Spleen (tissue), 11 donors: ENCODE data around the gene DHRS11. TPM values are rescaled to one million over a fixed set of nuclear protein-coding genes. Genes with fewer than 3 reads are reported as not detected.

Source experiments
- DNase-seq: peaks from one replicate; pipeline ENCODE4 v3.0.0-alpha.2; 2020
- H3K27ac ChIP-seq, 8 donors: fragments of 200-600 bp; sonication (generic) in 7 of 8; 1 replicate in 4 of 8; 2 replicates in 4 of 8; pipeline versions ENCODE4 v1.5.0 to v1.8.0; 2016 to 2021; ENCODE audit warnings: inconsistent platforms in 4 of 8, mild to moderate bottlenecking in 4 of 8, moderate library complexity in 1 of 8
- H3K27me3 ChIP-seq, 7 donors: fragments of 200-600 bp; sonication (generic) in 6 of 7; replicated peaks in 1 of 7; 1 replicate in 4 of 7; 2 replicates in 3 of 7; pipeline versions ENCODE4 v1.5.0 to v1.8.0; 2016 to 2021; ENCODE audit warnings: inconsistent platforms in 3 of 7, mild to moderate bottlenecking in 1 of 7
- H3K36me3 ChIP-seq, 6 donors: fragments of 200-600 bp; sonication (generic) in 5 of 6; 1 replicate in 4 of 6; 2 replicates in 2 of 6; pipeline versions ENCODE4 v1.5.0 to v1.8.0; 2016 to 2021; ENCODE audit warnings: inconsistent platforms in 2 of 6
- H3K4me1 ChIP-seq, 6 donors: fragments of 200-600 bp; sonication (generic) in 5 of 6; 1 replicate in 3 of 6; 2 replicates in 3 of 6; pipeline versions ENCODE4 v1.5.0 to v1.8.0; 2016 to 2021; ENCODE audit warnings: inconsistent platforms in 3 of 6
- H3K4me3 ChIP-seq, 8 donors: fragments of 200-600 bp; sonication (generic) in 7 of 8; 1 replicate in 4 of 8; 2 replicates in 4 of 8; pipeline versions ENCODE4 v1.5.0 to v1.8.0; 2016 to 2021; ENCODE audit warnings: inconsistent platforms in 4 of 8, mild to moderate bottlenecking in 4 of 8, moderate library complexity in 2 of 8
- H3K9me3 ChIP-seq, 8 donors: fragments of 200-600 bp; sonication (generic) in 7 of 8; 1 replicate in 4 of 8; 2 replicates in 4 of 8; pipeline versions ENCODE4 v1.5.0 to v1.8.0; 2016 to 2021; ENCODE audit warnings: inconsistent platforms in 4 of 8
- CTCF ChIP-seq, 11 experiments: fragments of 200-600 bp in 7 of 11; fragments of 450-650 bp in 4 of 11; sonication (generic) in 4 of 11; IDR thresholded peaks in 8 of 11; conservative IDR thresholded peaks in 3 of 11; 1 replicate in 7 of 11; 2 replicates in 4 of 11; pipeline versions ENCODE4 v1.4.0 to v1.8.0; 2016 to 2021; ENCODE audit warnings: antibody characterized with exemption in 11 of 11, inconsistent platforms in 4 of 11, mild to moderate bottlenecking in 1 of 11
- POLR2A ChIP-seq, 3 donors: fragments of 450-650 bp; IDR thresholded peaks; one replicate each; pipeline ENCODE4 v1.5.1; 2017; ENCODE audit warnings: antibody characterized with exemption in 3 of 3, mild to moderate bottlenecking in 1 of 3
- POLR2AphosphoS5 ChIP-seq, 3 donors: sonication (generic); formaldehyde crosslinking; IDR thresholded peaks; one replicate each; pipeline ENCODE4 v1.5.1; 2017; ENCODE audit warnings: antibody characterized with exemption in 3 of 3
- WGBS, 5 donors: extraction: QIAGEN DNeasy Blood & Tissue Kit in 3 of 5; methylation state at CpG; one replicate each; pipeline versions ENCODE4 v1.1.5 to v1.1.7; 2013 to 2018; 5-methylcytosine and 5-hydroxymethylcytosine counted together
- intact Hi-C: fragments of 100-400 bp; cut with DNase I; formaldehyde crosslinking; loops from one replicate; pipeline ENCODE4 v1.15.0; 2023; ENCODE audit warnings: low total_unique reads
- polyA plus RNA-seq, 3 donors: library from polyadenylated mRNA; stranded (reverse); fragments of 200-250 nt; gene quantifications; one replicate each; pipeline ENCODE4 v1.2.1, GENCODE V29; 2013
- total RNA-seq, 7 donors: library from RNA; depleted of rRNA in 3 of 7; stranded (reverse); fragments of >200 nt in 3 of 7; fragmentation: NEBNext Ultra II Directional in 4 of 7; extraction: Animal tissue kit (Norgen Biotek cat#: 25700) in 4 of 7; gene quantifications; one replicate each; pipeline versions ENCODE4 v1.1.0 to v1.2.1, GENCODE V29; 2016 to 2021
- donor health status: healthy with polysubstance abuse.
- donor health status: DM: no; HTN: no; CAD: no; lungs with moderate emphysema.
- donor health status: DM: no; HTN: no; CAD: no.
- donor health status: Bipolar disorder and iron deficiency.
- donor health status: healthy.
- donor health status: DM: no; HTN: no; CAD: no.
- donor health status: DM: yes; HTN: yes; CAD: no.

The DHRS11 gene
- total and polyA plus RNA-seq, 10 donors: 3.9 to 7.8 (median 4.9) TPM

GRCh38 chr17:36546418-36547093 lies 45.1 kb upstream of the DHRS11 start:
- Histone ChIP-seq H3K27ac (peak overlapping the region; percentile 99 to 100 (median 100)), H3K4me1 (peaks cover 51 to 75% (median 70%) of the 10 kb centered on the region in 6 donors), H3K4me3 (peak overlapping the region; percentile 73 to 98 (median 94)), H3K27me3 (no peaks in the 10 kb centered on the region), H3K36me3 (peaks cover 0 to 26% (median 0%) of the 10 kb centered on the region in 6 donors), H3K9me3 (no peaks in the 10 kb centered on the region)
- intact Hi-C loops: no loop called here
- no peak for DNase-seq
- 5 to 8% (median 6%) methylated on average over 7 of the region's 7 CpGs for WGBS, 5 donors
- TF ChIP-seq CTCF (IDR thresholded peaks at IDR 0.05 in 8 of 11, conservative IDR thresholded peaks at IDR 0.05 in 3 of 11) (no peak), POLR2A (IDR thresholded peaks at IDR 0.05) (no peak)

- peaks cover 0 to 32% (median 0%) of the 10 kb centered on the region in 6 donors for H3K36me3 ChIP-seq
- H3K9me3 ChIP-seq: no peaks in the 10 kb centered on the region
- peaks cover 63 to 86% (median 83%) of the 10 kb centered on the region in 6 donors for H3K4me1 ChIP-seq
- no peaks in the 10 kb centered on the region for H3K27me3 ChIP-seq
- DNase-seq: no peak
- TF ChIP-seq POLR2AphosphoS5 (IDR thresholded peaks at IDR 0.05): no peak
- TF ChIP-seq CTCF (IDR thresholded peaks at IDR 0.05 in 8 of 11, conservative IDR thresholded peaks at IDR 0.05 in 3 of 11): no peak
- TF ChIP-seq POLR2A (IDR thresholded peaks at IDR 0.05): no peak
- H3K27ac ChIP-seq: peak overlapping the region in 4 of 8 donors; percentile 99 to 100 (median 100)
- intact Hi-C loops: no loop called here
- peak overlapping the region in 3 of 8 donors; percentile 93 to 98 (median 94) for H3K4me3 ChIP-seq
Observed at GRCh38 chr17:36547776-36548175, 43.9 kb upstream of the DHRS11 start.

GRCh38 chr17:36550491-36551417 lies 40.9 kb upstream of the DHRS11 start:
- no peak for TF ChIP-seq POLR2A (IDR thresholded peaks at IDR 0.05)
- no peak for TF ChIP-seq CTCF (IDR thresholded peaks at IDR 0.05 in 8 of 11, conservative IDR thresholded peaks at IDR 0.05 in 3 of 11)
- TF ChIP-seq POLR2AphosphoS5 (IDR thresholded peaks at IDR 0.05): no peak
- no peaks in the 10 kb centered on the region for H3K27me3 ChIP-seq
- intact Hi-C loops: no loop called here
- DNase-seq: no peak
- peaks cover 72 to 100% (median 98%) of the 10 kb centered on the region in 6 donors for H3K4me1 ChIP-seq
- H3K36me3 ChIP-seq: peaks cover 0 to 46% (median 9%) of the 10 kb centered on the region in 6 donors
- 59 to 66% (median 63%) methylated on average over 8 of the region's 8 CpGs for WGBS, 5 donors
- peak overlapping the region in 2 of 8 donors; percentile 0 to 36 for H3K4me3 ChIP-seq
- H3K27ac ChIP-seq: peak overlapping the region; percentile 10 to 100 (median 74)
- no peaks in the 10 kb centered on the region for H3K9me3 ChIP-seq

GRCh38 chr17:36553459-36553858 lies 38.2 kb upstream of the DHRS11 start:
- Histone ChIP-seq H3K27ac (peak overlapping the region in 1 of 8 donors; percentile 36), H3K36me3 (peaks cover 0 to 57% (median 36%) of the 10 kb centered on the region in 6 donors), H3K9me3 (no peaks in the 10 kb centered on the region), H3K4me3 (no peak overlapping the region), H3K27me3 (no peaks in the 10 kb centered on the region), H3K4me1 (peaks cover 52 to 81% (median 76%) of the 10 kb centered on the region in 6 donors)
- WGBS, 5 donors: 70 to 89% (median 83%) methylated on average over 3 of the region's 3 CpGs
- TF ChIP-seq POLR2A (IDR thresholded peaks at IDR 0.05) (no peak), CTCF (IDR thresholded peaks at IDR 0.05 in 8 of 11, conservative IDR thresholded peaks at IDR 0.05 in 3 of 11) (no peak), POLR2AphosphoS5 (IDR thresholded peaks at IDR 0.05) (no peak)
- intact Hi-C loops: no loop called here
- no peak for DNase-seq
